GM21360 (cell line): ENCODE data around the gene UACA.
"Not testable (repeated sequence)": the region's sequence is repeated elsewhere in the genome, so short reads cannot be mapped to it uniquely, and the experiment has no call there.

Source experiments
- ATAC-seq: cut with Tn5 transposase; IDR thresholded peaks from one replicate; pipeline ENCODE4 v1.9.1; 2021; ENCODE audit warnings: mild to moderate bottlenecking, moderate library complexity; ENCODE audit not compliant: unreplicated experiment

UACA gene

DNA sequence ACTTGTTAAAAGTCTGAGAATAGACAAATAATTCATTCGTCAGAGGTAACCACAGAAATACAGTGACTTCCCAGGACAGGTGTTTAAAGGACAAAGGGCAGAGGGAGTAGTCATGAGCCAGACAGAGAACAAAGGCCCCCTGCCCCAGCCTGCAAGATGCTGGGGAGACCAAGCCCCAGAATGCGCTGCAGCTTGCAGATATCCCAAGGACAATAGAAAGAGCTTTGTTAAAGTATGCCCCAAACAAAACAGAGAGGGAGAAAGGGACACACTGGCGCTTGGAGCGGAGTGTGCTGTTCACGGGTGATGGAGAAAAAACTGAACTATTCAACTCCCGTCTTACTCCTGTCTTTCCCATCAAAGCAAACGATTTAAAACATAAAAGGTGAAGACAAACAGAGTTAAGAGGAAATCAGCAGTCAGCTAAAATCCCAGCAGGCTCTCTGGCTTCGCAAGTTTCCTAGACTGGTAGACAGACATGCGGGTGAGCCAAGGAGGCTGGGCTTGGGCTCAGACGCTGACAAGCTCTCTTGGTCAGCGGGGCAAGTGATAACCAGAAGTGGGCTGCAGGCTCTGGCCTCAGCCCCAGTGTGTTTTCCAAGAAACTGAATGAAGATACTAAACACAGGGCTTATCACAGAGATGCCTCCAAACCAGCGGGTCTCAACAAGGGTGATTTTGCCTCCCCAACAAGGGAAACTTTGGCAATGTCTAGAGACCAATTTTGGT, 130.1 kb downstream of the UACA start:
- ATAC-seq: no peak

DNA sequence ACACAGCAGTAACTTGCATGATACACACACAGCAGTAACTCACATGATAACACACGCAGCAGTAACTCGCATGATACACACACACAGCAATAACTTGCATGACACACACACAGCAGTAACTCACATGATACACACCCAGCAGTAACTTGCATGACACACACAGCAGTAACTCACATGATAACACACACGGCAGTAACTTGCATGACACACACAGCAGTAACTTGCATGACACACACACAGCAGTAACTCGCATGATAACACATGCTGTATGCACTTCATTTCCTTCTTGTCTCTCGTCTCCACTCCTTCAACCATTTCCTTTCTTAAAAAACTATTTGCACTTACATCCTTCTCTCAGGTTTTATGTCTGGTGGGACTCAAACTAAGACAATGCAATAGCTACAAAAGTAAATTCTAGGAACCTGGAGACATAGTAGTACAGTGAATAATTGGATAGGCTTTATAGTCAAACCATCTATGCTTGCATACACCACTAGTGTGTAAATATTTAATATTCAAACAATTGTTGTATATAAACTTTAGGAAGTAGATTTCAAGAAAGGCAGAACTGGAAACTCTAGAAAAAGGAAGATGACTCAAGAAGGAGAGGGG, 130.8 kb downstream of the UACA start:
- ATAC-seq: no peak

DNA sequence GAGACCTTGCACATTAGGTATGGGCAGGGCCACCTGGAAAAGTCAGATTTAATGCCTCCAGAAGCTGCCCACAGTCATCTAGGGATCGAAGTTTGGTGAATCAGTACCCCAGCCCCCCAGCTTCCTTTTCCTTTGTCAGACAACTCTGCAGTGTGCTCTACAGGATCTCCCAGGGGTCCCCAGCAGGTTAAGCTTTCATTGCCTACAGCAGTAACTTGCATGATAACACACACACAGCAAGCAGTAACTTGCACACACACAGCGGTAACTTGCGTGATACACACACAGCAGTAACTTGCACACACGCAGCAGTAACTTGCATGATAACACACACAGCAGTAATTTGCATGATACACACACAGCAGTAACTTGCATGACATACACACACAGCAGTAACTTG, 131.3 kb downstream of the UACA start:
- ATAC-seq: no peak

DNA sequence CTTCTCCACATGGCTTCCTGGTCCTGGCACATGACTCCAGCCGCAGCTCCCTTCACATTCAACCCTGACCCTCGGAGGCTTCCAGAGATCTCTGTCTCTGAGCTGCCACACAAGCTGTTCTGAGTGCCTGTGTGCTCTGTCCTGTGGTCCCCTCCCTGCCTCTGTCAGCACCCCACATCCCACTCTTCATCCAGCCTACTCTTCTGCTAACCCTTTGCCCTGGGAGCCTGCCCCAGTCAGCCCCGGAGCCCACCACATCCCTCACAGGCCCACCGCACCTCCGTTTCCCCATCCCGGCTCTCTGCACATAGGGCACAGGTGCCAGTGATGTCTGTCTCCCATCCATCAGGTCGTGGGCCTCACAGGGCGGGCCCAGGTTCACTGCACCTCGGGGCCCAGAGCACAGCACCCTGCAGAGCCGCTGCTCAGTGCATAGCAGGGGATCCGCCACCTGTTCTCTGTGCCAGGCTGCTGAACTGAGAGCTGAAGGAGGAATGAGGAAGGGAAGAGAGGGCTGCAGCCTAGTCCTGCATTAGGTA, 133.6 kb downstream of the UACA start:
- no peak for ATAC-seq

DNA sequence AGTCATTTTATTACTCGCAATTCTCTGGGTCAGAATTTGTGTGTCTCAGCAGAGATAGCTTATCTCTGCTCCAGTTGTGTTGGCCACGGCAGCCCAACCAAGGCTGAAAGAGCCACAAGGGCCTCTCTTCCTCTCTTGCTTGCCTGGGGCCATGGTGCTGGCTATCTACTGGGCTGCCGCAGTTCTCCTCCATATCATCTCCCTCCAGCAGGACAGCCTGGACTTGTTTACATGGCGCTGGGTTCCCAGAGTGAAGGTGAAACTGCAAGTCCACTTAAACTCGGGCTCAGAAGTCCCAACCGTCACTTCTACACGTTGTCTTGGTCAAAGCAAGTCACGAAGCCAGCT, 134.8 kb downstream of the UACA start:
- ATAC-seq: no peak

DNA sequence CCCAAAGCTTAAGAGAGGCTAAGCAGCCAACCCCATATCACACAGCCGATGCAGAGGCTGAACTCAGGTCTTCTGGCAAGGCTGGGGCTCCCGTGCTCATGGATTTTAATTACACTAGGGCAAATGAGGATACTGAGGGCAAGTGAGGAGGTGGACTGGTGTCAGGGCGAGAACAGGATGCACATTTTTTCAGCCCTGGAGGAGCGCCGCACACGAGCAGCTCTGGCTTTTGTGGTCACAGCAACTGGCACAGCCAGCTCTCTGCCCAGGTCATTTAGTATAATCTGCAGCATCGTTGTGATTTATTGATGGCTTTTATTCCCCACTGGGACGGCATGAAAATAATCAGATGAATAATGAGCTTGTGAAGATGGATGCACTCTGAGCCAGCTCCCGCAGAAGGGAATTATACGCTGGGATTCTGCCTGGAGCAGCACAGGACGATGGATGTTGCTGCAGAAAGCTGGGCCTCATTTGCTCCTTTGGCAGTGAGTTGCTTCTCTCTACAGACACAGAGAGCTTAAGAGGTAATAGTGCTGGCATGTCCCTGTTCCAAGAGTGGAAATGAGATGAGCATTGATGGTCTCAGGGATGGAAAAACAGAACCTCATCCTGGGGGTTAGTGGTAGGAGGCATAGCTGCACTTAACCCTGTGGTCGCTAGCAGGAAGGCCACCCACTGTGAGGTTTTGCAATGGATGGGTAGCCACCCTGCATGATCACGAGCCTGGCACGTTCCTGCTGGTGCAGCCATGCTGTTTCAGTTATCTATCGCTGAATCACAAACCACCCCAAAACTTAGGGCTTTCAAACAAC, 135.4 kb downstream of the UACA start:
- no peak for ATAC-seq

DNA sequence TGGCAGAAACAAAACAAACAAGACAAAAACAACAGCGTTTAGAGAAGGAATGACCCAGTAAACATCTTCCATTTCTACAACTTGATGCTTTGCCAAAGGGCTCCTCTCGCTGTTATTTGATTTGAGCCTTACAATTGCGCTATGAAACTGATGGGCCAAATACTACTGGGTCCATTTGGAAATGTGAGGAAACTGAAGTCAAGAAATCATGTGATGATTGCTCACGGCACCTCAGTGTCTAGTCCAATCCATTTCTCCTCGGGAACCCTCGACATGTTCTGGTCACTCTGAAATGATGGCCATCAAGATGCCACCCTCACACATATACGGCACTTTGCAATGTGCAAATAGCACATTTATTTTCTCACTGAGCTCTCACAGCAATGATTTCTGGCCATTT, 136.0 kb downstream of the UACA start:
- ATAC-seq: no peak

DNA sequence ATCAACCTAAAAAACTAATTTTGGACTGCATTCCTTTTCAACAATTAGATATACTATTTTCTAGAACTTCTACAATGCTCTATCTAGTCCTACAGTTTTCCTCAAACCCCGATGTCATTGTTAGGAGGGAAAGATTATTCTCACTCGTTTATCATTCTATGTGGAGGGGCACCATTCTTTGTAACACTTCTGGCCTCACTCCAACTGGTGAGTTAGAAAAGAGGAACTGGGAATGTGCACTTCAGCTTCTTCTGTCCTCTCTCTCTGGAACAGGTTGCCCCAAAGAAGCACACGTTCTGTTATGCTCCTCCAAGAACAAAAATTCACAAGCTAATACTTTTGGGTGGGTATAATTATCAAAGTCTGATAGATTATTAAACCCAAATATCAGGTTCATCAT, 137.9 kb downstream of the UACA start:
- ATAC-seq: no peak

DNA sequence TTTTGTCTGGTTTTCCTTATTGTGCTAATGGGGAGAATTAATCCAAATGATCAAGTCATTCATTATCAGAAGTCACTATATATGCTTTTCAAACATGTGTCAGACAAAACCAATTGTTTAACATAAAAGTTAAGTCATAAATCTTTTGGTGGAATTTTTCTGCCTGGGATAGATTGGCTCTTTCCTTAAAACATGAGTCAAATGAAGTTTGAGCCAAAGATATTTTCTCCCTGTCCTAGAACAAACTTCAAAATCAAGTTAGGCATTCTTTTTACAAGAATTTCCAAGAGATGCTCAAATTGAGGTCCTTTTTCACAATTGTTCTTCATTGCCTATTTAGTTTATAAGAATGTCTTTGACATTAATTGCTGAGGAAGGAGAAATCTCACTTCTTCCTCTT, 138.3 kb downstream of the UACA start:
- no peak for ATAC-seq

DNA sequence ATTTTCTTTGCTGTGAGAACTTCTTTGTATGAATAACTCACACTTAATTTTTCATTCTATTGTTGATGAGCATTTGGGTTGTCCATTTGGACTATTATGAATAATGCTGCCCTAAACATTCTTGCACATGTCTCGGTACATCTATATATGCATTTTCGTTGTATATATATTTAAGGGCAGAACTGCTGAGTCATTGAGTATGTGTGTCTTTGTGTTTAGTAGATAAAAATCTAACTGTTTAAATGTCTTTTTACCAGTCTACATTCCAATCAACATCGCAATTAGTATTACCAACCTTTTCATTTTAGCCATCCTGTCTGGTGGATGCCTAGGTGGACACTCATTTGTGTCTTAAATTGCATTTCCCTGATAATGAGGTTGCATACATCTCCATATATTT, 144.4 kb downstream of the UACA start:
- ATAC-seq: no peak

DNA sequence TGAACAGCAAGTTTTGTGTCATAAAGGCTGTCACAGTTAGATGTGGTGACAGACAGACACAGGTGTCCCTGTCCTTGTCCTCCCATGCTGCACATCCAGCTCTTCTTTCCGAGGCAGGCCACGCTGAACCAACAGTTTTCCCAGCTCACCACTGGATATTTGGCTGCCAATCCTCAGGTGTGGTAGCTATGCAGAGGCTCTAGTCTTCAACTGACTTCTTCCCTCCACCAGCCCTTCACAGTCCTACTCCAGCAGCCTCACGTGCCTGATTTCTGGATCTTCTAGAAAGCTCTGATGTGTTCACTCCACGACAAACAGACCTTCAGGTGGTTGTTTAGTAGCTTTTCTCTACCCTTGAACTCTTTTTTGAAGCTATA, 145.5 kb downstream of the UACA start:
- ATAC-seq: no peak

DNA sequence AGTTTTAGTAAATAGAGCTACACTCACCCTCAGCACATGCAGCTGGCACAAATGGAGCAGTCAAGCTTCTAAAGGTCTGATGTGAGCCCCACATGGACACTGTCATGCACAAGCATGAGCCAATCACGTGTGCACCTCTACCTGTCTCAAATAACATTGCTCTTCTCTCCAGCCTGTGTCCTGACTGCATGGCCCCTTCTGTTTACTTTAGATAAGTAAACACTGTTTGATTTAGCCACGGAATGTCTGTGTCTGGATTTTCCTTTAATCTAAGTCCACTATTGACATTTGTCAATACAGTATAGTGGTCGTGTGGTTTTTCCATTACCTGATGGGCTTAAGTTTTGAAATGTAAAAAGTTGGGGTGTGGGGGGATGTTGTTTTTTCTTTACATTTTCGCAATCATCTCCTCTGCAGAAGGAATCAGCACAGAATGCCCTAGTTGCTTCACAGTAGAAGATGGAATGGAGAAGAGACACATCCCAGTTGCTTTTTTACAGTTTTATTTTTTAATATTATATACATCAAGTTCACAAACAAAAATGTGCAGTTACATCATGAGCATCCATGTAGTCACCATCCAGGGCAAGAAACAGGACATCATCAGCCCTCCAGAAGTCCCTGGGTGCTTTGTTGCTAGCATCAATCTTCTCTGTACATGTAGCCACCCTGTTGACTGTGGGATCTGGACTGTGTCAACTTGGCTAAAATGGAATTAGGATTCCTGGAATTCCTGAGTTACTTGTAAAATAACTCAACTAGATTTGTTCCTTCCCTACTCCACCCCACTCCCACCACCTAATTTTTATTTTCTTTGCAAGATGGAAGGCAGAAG, 146.1 kb downstream of the UACA start:
- ATAC-seq: no peak

DNA sequence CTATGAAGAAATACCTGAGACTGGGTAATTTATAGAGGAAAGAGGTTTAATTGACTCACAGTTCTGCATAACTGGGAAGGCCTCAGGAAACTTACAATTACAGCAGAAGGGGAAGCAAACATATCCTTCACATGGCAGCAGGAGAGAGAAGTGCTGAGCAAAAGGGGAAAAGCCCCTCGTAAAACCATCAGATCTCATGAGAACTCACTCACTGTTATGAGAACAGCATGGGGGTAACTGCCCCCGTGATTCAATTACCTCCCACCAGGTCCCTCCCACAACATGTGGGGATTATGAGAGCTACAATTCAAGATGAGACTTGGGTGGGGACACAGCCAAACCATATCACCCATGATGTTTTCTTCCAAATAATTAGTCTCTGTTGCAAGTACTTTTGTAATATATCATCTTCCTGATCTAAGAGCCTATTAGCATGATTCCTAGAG, 147.0 kb downstream of the UACA start:
- ATAC-seq: not testable (repeated sequence)

DNA sequence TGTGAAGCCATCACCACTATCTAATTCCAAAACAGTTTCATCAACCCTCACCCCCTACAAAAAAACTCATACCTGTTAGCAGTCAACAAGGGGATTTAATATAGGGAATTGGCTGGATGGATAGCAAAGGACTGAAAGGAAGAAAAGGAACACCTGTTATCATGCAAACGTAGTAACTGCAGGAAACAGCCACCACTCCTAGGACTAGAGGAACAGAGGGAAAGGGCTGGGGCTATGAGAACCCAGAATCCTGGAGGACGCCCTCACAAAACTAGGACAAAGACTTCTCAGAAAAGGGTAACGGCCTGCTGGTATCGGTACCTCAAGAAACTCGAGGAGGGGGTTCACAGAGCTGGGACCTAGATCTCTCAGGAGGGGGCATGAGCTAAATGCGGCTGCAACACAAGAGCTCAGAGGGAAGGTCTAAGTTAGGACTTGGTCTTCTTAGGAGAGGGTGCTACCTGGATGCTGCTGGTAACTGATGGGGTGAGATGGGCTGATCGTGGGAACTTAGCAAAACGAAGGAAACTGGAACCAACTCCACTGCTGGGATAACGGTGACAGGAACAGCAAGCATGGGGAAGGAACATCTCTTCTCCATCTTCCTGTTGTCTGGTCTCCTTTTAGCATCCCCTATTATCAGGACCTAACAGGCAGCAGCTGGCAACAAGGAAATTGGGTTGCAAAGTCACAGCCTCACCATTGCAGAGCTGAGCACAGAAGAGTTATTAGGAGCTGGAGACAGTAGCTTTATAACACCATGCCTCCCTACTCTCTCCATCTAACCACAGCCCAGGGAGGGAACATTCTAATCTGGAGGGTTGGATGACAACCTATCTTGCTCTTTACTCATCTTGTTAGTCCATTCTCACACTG, 147.7 kb downstream of the UACA start:
- ATAC-seq: no peak

DNA sequence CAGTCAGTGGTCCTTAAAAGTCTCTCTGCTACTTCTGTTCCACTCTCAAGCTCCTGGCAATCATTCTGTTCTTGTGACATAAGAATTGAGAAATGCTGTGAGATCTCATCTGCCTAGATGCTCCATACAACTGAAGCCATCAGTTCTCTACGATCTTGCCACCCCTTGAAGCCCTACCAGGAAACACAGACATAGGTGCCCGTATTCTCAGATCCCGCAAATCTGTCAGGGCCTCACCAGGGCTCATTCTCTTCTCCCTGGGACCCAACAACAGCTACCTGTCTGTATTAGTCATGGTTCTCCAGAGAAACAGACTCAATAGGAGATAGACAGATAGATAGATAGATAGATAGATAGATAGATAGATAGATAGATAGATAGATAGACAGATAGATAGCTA, 149.1 kb downstream of the UACA start:
- no peak for ATAC-seq

DNA sequence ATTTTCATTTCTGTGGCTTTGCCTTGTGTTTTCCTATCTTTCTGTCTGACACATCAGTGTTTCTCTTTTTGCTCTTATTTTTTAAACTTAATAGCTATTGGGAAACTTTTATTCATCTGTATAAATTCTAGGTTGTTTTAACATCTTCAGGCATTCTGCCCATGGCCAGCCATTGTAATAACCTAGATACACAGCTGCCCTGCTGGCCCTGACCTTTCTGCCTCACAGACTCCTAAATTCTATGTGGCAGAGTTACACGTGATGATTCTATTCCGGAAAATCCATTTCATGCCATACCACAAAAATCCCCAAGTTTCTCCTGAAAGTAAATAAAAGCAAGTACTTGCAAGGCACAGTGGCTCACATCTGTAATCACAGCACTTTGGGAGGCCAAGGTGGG, 150.1 kb downstream of the UACA start:
- no peak for ATAC-seq

DNA sequence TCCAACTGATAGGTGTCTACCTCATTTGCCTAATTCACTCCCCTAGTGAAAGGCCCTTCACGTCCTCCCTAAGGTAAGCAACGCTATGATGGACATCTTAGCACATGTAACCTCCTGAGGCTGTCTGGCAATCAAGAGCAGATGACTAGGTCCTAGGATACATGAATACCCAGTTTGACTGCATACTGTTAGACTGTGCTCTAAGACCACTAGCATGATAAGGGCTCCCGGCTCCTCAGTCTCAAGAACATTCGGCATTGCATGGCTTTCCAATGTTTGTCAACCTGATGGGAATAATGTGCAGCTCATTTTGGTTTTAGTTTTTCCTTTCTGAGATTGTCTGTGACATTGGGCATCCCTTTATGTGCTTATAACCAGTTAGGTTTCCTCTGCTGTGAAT, 152.1 kb downstream of the UACA start:
- ATAC-seq: no peak

DNA sequence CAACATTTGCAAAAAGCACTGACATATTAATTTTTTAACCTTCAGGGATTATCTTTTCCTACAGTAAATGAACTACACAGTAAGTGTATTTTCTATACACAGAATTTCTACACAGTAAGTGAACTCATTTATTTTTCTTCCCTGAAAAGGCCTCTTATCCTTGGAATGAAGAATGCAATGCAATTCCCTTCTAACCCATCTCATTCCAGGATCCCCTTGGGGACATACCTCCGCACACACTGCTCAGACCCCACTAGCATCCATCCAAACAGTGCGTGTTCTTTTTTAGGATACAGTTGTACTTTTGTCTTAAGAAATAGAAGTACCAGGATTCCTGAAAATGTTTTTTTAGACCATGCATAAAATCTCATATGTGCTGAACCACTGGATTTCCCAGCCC, 152.8 kb downstream of the UACA start:
- ATAC-seq: no peak

DNA sequence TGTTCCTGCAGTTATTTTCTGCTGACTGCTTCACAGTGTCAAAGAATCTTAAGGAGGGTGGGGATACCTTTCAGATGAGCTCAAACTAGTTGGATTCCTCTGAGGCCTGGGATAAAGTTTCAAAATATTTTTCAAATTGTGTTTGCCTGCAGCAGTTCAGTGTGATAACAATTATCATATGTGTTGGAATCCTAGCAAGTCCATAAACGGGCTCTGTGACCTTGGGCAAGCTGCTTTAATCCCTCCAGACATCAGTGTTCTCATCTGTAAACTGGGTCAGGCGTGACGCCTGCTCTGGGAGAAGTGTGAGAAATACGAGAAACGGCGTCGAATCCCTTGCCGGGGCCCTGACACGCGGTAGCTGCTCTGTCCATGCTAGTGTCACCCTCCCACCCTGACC, 153.5 kb downstream of the UACA start:
- no peak for ATAC-seq

DNA sequence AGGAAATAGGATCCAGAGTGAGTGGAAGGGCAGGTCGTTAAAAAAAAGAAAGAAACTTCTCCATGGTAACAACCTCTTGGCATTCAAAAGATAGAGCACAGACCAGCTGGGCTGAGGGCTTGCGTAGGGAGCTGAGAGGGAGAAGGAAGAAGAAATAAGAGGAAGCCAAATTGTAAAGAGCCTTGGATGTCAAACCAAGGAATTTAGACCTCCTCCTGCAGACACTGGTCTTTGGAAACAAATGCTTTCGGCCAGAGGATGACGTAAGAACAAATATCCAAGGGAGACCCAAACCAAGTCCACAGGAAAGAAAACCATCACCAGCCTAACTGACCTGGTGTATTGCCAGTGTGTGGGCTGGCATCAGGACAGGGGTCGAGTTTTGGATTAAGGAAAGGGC, 155.2 kb downstream of the UACA start:
- no peak for ATAC-seq
